Fibroblast of the aortic adventitia (primary cell): ENCODE results near the gene ACOT12. TPM values are rescaled to one million over a fixed set of nuclear protein-coding genes. Genes with fewer than 3 reads are reported as not detected.
"Not testable (repeated sequence)": the region's sequence is repeated elsewhere in the genome, so short reads cannot be mapped to it uniquely, and the experiment has no call there.

Source experiments
- DNase-seq: peaks from one replicate; pipeline ENCODE4 v3.0.0-alpha.2; 2010; ENCODE audit warnings: low read depth
- H3K4me3 ChIP-seq: 2 replicates; pipeline ENCODE4 v1.5.1; 2011; ENCODE audit warnings: low read depth, mild to moderate bottlenecking, control low read depth, low read length, moderate library complexity
- CTCF ChIP-seq: IDR thresholded peaks from 2 replicates; pipeline ENCODE4 v1.5.1; 2011; ENCODE audit warnings: mild to moderate bottlenecking, low read length, control low read depth, inconsistent platforms; ENCODE audit not compliant: insufficient read depth
- total RNA-seq: library from RNA; depleted of rRNA; stranded (reverse); fragments of >200 nt; gene quantifications from 2 replicates; pipeline ENCODE4 v1.2.3, GENCODE V29; 2012; ENCODE audit warnings: low replicate concordance

ACOT12 gene
- total RNA-seq, 1 donor: 0.27 TPM

GRCh38 chr5:81417052-81417451, 23.1 kb upstream of the ACOT12 start:
- no peak for DNase-seq
- TF ChIP-seq CTCF: no peak
- H3K4me3 ChIP-seq: no peak overlapping the region

DNA sequence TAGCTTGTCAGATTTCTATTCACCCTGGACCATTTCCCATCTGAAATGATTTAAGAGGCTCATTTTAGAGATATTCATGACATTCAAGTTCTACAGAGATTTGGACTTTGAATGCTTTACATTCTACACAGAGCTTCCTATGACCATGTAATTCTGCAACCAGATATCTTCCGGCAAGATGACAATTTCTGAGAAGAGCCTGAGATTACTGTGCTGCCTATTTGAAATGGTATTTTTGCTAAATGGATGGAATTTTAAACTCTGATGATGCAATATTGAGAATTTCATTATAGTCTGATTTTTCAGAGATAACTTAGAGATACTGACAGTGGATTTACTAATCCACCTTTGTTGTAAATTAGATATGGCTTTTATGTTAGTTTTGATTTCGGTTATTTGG, 16.0 kb upstream of the ACOT12 start:
- no peak for TF ChIP-seq CTCF
- DNase-seq: no peak
- H3K4me3 ChIP-seq: no peak overlapping the region

DNA sequence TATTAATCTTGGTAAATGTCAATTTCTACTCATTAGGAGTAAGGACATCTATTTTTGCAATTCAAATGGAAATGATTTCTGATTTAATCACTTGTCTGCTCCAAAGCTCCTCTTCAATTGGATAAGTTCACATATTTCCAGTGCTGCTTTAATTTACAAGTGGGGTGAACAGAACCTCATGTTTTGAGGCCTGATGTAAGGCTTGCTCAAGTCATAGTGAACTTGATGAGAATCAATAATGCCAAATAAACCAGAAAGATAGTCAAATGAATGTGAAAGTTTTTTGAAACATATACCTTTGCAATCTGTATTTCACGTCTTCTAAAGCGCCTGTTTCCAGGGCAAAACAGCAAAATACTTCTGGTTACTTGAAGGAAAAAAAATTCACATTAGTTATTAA, 15.4 kb upstream of the ACOT12 start:
- DNase-seq: no peak
- H3K4me3 ChIP-seq: no peak overlapping the region
- no peak for TF ChIP-seq CTCF

DNA sequence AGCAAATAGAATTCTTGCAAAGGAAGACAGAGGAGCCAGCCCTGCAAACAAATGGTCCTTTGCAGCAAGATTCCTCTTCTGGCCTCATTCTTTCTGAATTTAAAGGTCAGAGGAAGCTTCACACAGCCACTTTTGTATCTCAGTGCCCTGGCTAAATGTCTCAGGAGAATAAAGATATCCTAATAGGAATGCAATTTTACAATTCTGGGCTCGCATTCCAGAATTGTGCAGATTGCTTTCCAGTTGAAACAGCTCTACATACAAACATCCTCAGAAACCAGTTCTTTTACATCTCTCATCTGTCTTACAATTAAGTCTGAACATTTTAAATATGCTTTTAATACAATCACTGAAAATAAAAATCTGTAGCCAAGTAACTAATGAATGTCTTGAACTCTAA, 14.6 kb upstream of the ACOT12 start:
- DNase-seq: peak; percentile 49

GRCh38 chr5:81407811-81408210, 13.9 kb upstream of the ACOT12 start:
- not testable (repeated sequence) for DNase-seq, H3K4me3 ChIP-seq

More for the DNA sequence above, 14.6 kb upstream of the ACOT12 start:
- TF ChIP-seq CTCF: no peak
- H3K4me3 ChIP-seq: no peak overlapping the region

DNA sequence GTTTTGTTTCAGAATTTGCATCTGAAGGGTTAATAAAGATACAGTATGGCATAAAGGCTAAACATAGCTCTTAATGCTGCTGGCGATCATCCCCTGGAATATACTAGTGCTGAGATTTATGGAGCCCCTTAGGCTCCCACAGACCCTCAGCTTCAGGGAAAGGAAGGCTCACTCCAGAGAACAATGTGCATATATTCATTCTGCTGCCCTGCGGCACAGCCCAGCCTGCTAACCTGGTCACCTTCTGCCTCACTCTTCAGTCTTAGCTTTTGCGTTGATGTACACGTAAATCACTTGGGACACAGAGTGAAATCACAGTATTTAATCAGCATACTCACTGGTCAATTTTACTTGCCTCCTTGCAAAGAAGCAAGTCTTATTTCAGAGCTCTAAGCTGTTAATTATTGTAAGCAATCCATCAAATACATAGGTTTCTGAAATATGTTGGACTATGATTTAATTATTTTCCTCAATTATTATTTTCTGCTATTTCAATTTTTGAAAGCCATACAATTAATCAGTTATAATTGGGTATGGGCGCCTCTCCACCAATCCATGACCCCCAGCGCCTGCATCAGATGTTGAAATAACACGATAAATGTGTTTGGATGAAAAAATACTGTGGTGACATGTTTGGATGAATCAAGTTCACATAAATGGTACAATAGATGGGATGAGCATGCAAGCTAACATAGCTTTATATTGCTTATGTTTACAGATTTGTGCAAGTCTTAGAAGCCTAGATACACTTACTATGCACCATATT, 11.4 kb upstream of the ACOT12 start:
- TF ChIP-seq CTCF: no peak
- no peak overlapping the region for H3K4me3 ChIP-seq
- no peak for DNase-seq

DNA sequence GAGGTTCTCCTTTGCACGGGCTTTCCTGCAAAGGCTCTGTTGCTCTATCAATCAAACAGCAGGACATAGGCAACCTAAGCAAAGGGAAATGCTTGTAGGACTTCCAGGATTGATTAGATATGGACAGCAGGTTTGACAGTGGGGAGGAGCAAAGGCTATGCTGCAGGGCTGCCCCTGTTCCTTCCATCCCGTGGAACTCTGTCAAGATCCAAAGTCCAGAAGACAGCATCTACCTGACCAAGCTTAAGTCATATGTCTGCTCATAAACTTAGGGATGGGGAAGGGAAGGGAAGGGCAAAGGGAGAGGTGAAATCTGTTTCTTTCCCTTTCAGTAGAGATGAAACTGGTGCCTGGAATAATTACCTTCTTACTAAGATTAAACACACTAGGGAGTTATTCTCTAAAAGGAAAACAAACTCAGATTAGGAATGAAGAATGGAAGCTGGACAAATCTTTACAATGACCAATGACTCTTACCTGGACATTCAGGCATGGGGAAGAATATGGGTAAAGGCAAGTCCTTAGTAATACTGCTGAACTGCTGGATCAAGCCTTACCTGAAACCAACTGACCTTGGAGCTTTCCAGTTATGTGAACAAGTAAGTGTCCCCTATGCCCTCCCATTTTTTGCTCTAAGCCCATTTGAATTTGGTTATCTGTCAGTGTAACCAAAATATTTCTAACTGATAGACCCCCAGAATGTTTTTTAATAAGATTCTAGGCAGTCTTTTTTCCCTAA, 8.4 kb upstream of the ACOT12 start:
- no peak overlapping the region for H3K4me3 ChIP-seq
- DNase-seq: no peak
- no peak for TF ChIP-seq CTCF
